HG02870 (cell line): ENCODE data around the gene COA4.

Experiments used
- ATAC-seq: cut with Tn5 transposase; IDR thresholded peaks from one replicate; pipeline ENCODE4 v1.9.1; 2021; ENCODE audit warnings: mild to moderate bottlenecking, moderate library complexity; ENCODE audit not compliant: unreplicated experiment

COA4 gene

GRCh38 chr11:73866586-73866996, 10.1 kb downstream of the COA4 start:
- ATAC-seq = no peak

- no peak for ATAC-seq
Observed at GRCh38 chr11:73866095-73866579, 10.5 kb downstream of the COA4 start.

GRCh38 chr11:73862986-73863385, 13.7 kb downstream of the COA4 start:
- no peak for ATAC-seq

DNA sequence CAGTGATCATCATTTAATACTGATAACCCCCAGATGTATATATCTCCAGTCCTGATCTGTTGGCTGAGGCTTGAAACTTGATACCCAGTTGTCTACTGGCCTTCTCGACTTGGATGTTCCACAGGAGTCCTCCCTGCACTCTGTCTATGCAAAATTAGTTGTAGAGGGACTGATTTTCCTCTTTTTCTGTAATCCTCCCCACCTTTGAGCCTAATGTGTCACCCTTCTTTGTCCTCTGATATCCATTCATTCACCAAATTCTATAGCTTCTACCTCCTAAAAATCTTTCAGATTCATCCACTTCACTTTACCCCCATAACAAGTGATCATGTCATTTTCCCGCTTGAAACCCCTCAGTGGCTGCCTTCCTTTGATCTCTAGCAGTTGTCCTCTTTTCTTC, 16.4 kb downstream of the COA4 start:
- no peak for ATAC-seq

DNA sequence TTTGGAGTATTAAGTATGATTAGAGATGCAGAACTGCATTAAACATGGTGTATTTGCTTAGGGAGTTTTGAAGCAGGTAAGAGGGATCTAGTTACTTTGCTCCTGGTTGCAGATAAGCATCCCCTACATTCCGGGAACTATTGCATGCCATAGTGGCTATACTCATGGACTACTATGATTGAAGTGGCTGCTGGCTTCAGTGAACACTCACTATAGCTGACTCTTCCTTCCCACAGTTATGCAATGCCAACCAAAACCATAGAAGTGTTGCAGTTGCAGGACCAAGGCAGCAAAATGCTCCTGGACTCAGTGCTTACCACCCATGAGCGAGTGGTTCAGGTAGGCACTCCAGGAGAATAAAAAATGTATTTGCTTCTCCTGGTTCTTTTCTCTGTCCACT, 17.0 kb downstream of the COA4 start:
- no peak for ATAC-seq

GRCh38 chr11:73856031-73856567, 20.5 kb downstream of the COA4 start:
- ATAC-seq = no peak

DNA sequence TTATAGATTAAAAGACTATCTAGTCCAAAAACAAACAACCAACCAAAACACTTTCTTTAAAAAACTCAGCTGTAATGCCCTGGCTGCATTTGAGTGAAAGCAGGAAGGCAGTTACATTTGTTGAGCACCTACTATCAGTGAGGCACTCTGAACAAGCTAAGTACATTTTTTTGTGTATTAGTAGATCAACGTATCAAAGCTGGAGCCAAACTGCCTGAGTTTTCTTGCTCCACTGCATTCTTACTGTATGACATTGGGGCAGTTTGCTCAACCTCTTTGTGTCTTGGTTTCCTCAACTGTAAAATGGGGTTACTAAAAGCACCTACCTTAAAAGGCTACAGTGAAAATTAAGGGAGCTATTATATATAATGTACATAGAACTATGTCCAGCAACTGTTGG, 22.0 kb downstream of the COA4 start:
- no peak for ATAC-seq

DNA sequence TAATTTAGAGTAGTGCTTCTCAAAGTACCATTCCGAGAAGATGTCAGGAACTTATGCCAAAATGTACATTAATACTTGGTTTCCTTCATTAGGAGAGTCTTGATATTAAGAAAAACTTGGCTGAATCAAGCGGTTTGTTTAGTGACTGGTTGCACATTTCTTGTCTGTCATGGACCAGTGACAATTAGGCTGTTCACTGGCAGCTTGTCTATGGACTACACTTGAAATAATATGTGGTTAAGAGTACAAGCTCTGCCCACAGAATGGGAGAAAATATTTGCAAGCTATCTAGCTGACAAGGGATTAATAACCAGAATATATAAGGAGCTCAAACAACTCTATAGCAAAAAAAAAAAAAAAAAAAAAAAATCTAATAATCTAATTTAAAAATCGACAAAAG, 24.6 kb downstream of the COA4 start:
- ATAC-seq = no peak

GRCh38 chr11:73851046-73851764, 25.4 kb downstream of the COA4 start:
- no peak for ATAC-seq

DNA sequence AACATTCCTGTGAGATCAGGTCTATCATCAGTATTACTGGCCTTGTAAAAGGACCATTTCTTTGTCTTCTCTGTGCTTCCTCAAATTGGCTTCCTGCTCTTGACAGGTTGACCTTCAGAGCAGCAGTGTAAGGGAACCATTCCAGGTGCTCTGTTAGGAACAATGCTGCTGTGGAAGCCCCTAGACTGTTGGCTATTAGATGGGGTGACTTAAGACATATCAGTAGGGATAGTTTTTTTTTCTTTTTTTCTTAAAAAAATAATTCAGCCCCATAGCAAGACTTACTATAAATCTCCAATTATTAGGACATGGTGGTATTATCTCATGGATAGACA, 37.6 kb downstream of the COA4 start:
- no peak for ATAC-seq

GRCh38 chr11:73838443-73839122, 38.1 kb downstream of the COA4 start:
- no peak for ATAC-seq

GRCh38 chr11:73833067-73833466, 43.6 kb downstream of the COA4 start:
- ATAC-seq = no peak

- ATAC-seq = no peak
Observed at GRCh38 chr11:73830261-73830660, 46.4 kb downstream of the COA4 start.
